H1 (cell line): ENCODE results near the gene THBS1.
A peak's percentile ranks its signal among the peaks of the same experiment; 100 is the strongest.

Experiments used
- ATF2 ChIP-seq: IDR thresholded peaks from 2 replicates; pipeline ENCODE4 v1.6.1; 2012; ENCODE audit warnings: low read length, inconsistent platforms
- CEBPB ChIP-seq: IDR thresholded peaks from 2 replicates; pipeline ENCODE4 v1.6.1; 2012; ENCODE audit warnings: low read depth, low read length
- CTCF ChIP-seq, 3 experiments: IDR thresholded peaks; 1 replicate in 2 of 3; 2 replicates in 1 of 3; pipeline versions ENCODE4 v1.5.1 to v1.6.1; 2011; ENCODE audit warnings: low read length in 3 of 3, mild to moderate bottlenecking in 3 of 3, inconsistent platforms in 2 of 3, low read depth in 1 of 3, moderate library complexity in 1 of 3; ENCODE audit not compliant: insufficient read depth in 1 of 3; ENCODE audit errors: control extremely low read depth in 1 of 3
- EP300 ChIP-seq, 2 experiments: IDR thresholded peaks; 1 replicate in 1 of 2; 2 replicates in 1 of 2; pipeline ENCODE4 v1.6.1; 2011 to 2012; ENCODE audit warnings: low read depth in 2 of 2, low read length in 2 of 2, mild to moderate bottlenecking in 2 of 2, borderline replicate concordance in 1 of 2, inconsistent platforms in 1 of 2, moderate library complexity in 1 of 2
- KDM1A ChIP-seq: fragments of 200-600, 300-600 bp; sonication (generic); IDR thresholded peaks from 2 replicates; pipeline ENCODE4 v1.7.1; 2016; ENCODE audit warnings: mild to moderate bottlenecking, low read length, borderline replicate concordance
- MAX ChIP-seq: IDR thresholded peaks from 2 replicates; pipeline ENCODE4 v1.6.1; 2012; ENCODE audit warnings: inconsistent platforms
- PHF8 ChIP-seq: fragments of 200-600 bp; sonication (generic); conservative IDR thresholded peaks from 2 replicates; pipeline ENCODE4 v1.7.1; 2012; ENCODE audit warnings: low read depth, mild to moderate bottlenecking, inconsistent platforms, low read length, moderate library complexity
- POLR2A ChIP-seq, 2 experiments: IDR thresholded peaks; 1 replicate in 1 of 2; 2 replicates in 1 of 2; pipeline ENCODE4 v1.6.1; 2011; ENCODE audit warnings: low read depth in 2 of 2, low read length in 2 of 2, mild to moderate bottlenecking in 2 of 2; ENCODE audit errors: control extremely low read depth in 1 of 2
- SIX5 ChIP-seq: IDR thresholded peaks from 2 replicates; pipeline ENCODE4 v1.6.1; 2011; ENCODE audit warnings: mild to moderate bottlenecking, low read depth, low read length
- SUZ12 ChIP-seq: fragments of 200-600 bp; sonication (generic); IDR thresholded peaks from 2 replicates; pipeline ENCODE4 v1.6.1; 2012; ENCODE audit warnings: mild to moderate bottlenecking, inconsistent platforms, low read length, moderate library complexity, mixed read lengths
- TAF1 ChIP-seq: IDR thresholded peaks from 2 replicates; pipeline ENCODE4 v1.6.1; 2011; ENCODE audit warnings: mild to moderate bottlenecking, low read depth, low read length

GRCh38 chr15:39582286-39582976 lies 1.6 kb downstream of the THBS1 start:
- TF ChIP-seq CEBPB (no peak), PHF8 (no peak), SUZ12 (no peak), TAF1 (no peak), KDM1A (no peak), SIX5 (no peak), MAX (no peak), CTCF (IDR thresholded peaks at IDR 0.05; ENCODE audit: control extremely low read depth in 1 of 3, insufficient read depth in 1 of 3, low read depth in 1 of 3, low read length in 3 of 3) (no peak), POLR2A (IDR thresholded peaks at IDR 0.05; ENCODE audit: control extremely low read depth in 1 of 2, low read depth in 2 of 2, low read length in 2 of 2) (peak; percentile 8 to 81; a peak in 2 of 3 replicates), EP300 (IDR thresholded peaks at IDR 0.05; ENCODE audit: borderline replicate concordance in 1 of 2, low read depth in 2 of 2, low read length in 2 of 2) (no peak), ATF2 (no peak)
